GM18526 (cell line): Measurements from ENCODE around the gene PIGQ.

ENCODE experiments used
- POLR2A ChIP-seq: IDR thresholded peaks from 3 replicates; pipeline ENCODE4 v1.6.1; 2011; ENCODE audit not compliant: insufficient read length; ENCODE audit errors: extremely low read depth

PIGQ gene

DNA sequence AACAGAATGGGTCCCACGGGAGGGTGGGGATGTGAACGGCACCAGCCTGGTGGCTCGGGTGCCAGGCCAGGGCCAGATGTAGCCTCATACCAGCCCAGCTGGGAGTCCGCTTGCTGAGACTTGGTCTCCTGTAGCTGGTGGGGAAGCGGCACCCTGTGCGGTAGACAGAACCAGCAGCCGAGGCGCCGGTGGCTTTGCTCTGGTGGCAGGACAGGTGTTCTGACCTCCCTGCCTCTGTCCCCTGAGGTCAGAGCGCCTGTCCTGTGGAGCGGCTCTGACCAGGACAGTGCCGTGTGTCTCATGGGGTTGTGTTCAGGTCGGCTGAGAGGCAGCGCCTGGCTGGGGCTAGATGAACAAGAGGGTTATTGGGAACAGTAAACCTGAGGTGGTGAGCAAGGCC is 40.2 kb downstream of the PIGQ start:
- TF ChIP-seq POLR2A = no peak

GRCh38 chr16:610513-611381 is 41.0 kb downstream of the PIGQ start:
- no peak for TF ChIP-seq POLR2A

DNA sequence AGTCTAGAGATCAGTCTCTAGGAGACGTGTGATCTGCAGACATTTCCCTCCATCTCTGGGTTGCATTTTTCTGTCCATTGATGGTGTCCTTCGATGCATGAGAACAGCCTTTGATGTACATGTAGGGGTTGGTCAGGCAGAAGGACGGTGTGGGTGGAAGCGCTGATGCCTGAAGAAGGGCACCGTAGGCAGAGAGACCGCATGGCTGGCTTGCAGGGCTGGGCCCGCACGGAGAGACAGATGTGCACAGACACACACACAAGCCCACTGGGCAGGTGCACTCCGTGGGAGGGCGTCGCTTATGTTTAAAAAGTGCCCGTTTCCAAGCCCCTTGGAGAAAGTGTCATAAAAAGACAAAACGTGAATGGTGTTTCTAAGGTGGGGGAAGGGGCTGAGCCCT is 45.4 kb downstream of the PIGQ start:
- TF ChIP-seq POLR2A = no peak

DNA sequence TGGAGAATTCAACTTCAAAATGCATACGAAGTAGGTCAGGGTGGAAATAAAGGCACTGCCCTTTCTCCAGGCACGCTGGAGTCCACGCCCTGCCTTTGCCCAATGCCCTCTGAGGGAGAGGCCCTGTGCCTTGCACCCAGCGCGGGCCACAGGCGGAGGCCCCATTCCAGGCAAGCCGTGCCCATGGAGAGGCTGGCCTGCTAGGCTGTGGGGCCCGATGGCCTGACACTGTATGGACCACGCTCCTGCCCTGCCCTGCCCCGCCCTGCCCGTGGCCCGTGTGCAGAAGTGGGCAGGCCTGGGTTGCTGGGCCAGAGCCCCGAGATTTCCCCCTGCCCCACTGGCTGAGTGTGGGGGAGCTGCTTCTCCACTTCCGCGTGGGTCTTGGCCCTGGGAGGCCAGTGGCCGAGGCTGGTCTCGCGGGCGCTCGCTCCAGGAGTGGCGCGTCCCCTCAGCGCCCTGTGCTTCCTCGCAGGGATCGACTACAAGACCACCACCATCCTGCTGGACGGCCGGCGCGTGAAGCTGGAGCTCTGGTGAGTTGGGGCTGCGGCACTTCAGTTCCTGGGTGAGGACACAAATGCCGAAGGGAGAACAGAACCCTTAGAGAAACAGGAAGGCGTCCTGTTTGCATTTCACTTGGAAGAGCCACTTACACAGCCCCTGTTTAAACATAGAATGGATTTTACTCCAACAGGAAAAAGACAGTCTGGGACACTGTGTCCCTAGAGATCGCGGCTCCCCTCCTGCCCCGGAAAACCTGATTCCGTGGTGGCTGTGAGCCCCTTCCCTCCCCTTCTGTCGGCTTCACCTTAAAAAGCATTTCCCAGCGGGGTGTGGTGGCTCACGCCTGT is 47.2 kb downstream of the PIGQ start:
- TF ChIP-seq POLR2A = no peak

- TF ChIP-seq POLR2A = no peak
These were observed 48.1 kb downstream of the PIGQ start for GRCh38 chr16:617855-618254.

DNA sequence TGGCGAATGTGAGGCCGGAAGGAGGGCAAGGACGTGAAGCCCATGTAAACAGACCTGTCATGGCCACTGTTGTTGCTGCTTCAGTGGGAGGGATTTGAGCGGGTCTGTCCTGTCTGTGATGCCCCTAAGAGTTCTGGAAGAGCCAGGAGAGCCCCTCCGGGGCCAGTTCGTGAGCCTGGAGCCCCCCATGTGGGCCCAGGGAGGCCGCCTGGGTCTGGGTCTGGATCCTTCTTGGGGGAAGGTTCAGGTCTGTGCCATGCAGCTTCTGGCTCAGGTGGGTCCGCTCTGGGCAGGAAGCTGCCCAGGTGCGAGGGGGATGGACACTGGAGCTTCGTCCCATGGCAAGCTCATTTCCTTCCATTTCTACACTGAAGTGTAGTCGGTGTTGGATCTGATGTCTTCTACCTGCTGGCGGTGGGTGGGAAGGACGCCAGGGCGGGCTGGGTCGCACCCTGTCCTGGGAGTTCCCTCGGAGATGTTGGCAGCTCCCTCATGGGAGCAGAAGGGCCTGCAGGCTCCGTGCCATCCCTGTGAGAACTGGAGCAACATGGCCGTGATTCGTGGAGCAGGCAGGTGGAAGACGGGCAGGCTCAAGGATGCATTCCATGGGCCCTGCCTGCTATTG is 49.8 kb downstream of the PIGQ start:
- TF ChIP-seq POLR2A = no peak

- no peak for TF ChIP-seq POLR2A
These were observed 51.1 kb downstream of the PIGQ start for GRCh38 chr16:620700-621525.

DNA sequence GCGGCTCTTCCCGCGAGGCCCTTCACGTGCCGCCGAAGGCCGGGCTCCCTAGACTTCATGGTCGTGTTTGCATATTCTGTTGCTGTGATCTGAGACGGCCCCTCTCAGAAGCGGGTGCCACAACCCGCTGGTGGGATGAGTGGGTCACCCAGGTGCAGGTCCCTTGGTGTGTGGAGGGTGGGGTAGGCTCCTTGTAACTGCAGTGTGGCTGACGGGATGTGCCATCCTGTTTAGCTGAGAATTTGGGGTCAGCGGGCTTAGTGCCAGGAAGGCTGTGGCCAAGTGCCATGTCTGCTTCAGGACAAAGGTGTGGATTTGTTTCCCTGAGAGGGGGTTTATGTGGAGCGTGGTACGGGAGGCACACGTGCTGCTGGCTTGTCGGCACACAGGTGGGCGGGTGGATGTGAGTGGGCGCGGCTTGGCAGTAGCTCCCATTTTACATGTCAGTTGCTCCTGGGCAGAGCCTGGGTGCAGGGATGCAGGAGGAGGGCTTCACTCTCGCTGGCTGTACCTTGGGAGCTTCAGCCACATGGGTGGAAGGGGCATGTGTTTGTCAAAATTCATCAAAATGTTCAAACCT is 51.8 kb downstream of the PIGQ start:
- TF ChIP-seq POLR2A = no peak

DNA sequence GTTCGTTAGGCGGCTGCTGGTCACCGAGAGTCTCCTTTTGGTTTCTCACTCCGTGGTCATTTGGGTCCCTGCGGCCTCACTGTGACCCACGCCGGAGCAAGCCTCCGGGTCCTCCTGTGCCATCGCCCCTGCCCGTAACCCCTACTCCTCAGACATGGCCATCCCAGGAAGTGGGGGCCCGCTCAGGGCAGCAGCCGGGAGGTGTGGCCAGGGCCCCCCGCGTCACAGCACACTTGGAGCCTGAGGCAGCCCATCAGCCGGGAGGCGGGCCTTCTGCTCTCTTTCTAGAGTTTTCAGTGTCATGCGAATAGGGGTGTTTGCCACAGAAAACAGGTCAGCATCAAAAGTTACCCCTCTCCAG is 53.1 kb downstream of the PIGQ start:
- TF ChIP-seq POLR2A = no peak

- TF ChIP-seq POLR2A = no peak
These were observed 54.8 kb downstream of the PIGQ start for GRCh38 chr16:624526-625070.

- no peak for TF ChIP-seq POLR2A
These were observed 55.6 kb downstream of the PIGQ start for GRCh38 chr16:625117-625976.

GRCh38 chr16:625977-626765 is 56.4 kb downstream of the PIGQ start:
- TF ChIP-seq POLR2A = no peak

- TF ChIP-seq POLR2A = no peak
These were observed 57.2 kb downstream of the PIGQ start for GRCh38 chr16:626787-627453.
